Keratinocyte (primary cell): ENCODE results near the gene HGS. TPM values are rescaled to one million over a fixed set of nuclear protein-coding genes. Genes with fewer than 3 reads are reported as not detected.
A peak's percentile ranks its signal among the peaks of the same experiment; 100 is the strongest.

ENCODE experiments used
- DNase-seq: peaks from one replicate; pipeline ENCODE4 v3.0.0-alpha.2; 2011; ENCODE audit warnings: low read depth, missing footprints, low spot score
- FAIRE-seq: peaks from 2 replicates; lab custom pipeline; 2011; peaks lifted over from hg19 to GRCh38; lab: Jason Lieb, UNC
- H2AFZ ChIP-seq: 2 replicates; pipeline ENCODE4 v1.6.0; 2012; ENCODE audit warnings: low read length, control low read depth, inconsistent platforms; ENCODE audit not compliant: control insufficient read depth
- H3K27ac ChIP-seq: 2 replicates; pipeline ENCODE4 v1.5.1; 2011; ENCODE audit warnings: low read length; ENCODE audit not compliant: control insufficient read depth, insufficient read depth
- H3K27me3 ChIP-seq: 3 replicates; pipeline ENCODE4 v1.6.0; 2011; ENCODE audit warnings: low read length; ENCODE audit not compliant: control insufficient read depth, insufficient read depth; ENCODE audit errors: extremely low read depth
- H3K36me3 ChIP-seq, 2 experiments: 2 replicates in 1 of 2; 3 replicates in 1 of 2; pipeline ENCODE4 v1.5.1; 2011; ENCODE audit warnings: low read length in 2 of 2, mild to moderate bottlenecking in 1 of 2; ENCODE audit not compliant: control insufficient read depth in 2 of 2, insufficient read depth in 2 of 2; ENCODE audit errors: extremely low read depth in 1 of 2
- H3K4me1 ChIP-seq: 3 replicates; pipeline ENCODE4 v1.5.1; 2011; ENCODE audit warnings: low read length; ENCODE audit not compliant: control insufficient read depth, insufficient read depth; ENCODE audit errors: extremely low read depth
- H3K4me2 ChIP-seq: 3 replicates; pipeline ENCODE4 v1.6.0; 2011; ENCODE audit warnings: low read depth, low read length; ENCODE audit not compliant: control insufficient read depth, insufficient read depth; ENCODE audit errors: extremely low read depth
- H3K4me3 ChIP-seq, 3 experiments: fragments of 200-600 bp in 1 of 3; sonication (generic) in 1 of 3; 2 replicates in 2 of 3; 3 replicates in 1 of 3; pipeline ENCODE4 v1.5.1; 2011 to 2016; ENCODE audit warnings: low read length in 3 of 3, mild to moderate bottlenecking in 3 of 3, control low read depth in 2 of 3, inconsistent platforms in 1 of 3, low read depth in 1 of 3, mixed read lengths in 1 of 3, mixed run types in 1 of 3, moderate library complexity in 1 of 3; ENCODE audit not compliant: control insufficient read depth in 2 of 3, insufficient read depth in 2 of 3; ENCODE audit errors: extremely low read depth in 1 of 3
- H3K79me2 ChIP-seq: 2 replicates; pipeline ENCODE4 v1.6.0; 2012; ENCODE audit warnings: low read length; ENCODE audit not compliant: control insufficient read depth, insufficient read depth
- H3K9ac ChIP-seq: 3 replicates; pipeline ENCODE4 v1.6.0; 2011; ENCODE audit warnings: low read length; ENCODE audit not compliant: control insufficient read depth, insufficient read depth; ENCODE audit errors: extremely low read depth
- H3K9me1 ChIP-seq: 3 replicates; pipeline ENCODE4 v1.6.0; 2011; ENCODE audit warnings: low read length; ENCODE audit not compliant: control insufficient read depth, insufficient read depth; ENCODE audit errors: extremely low read depth
- H3K9me3 ChIP-seq: 2 replicates; pipeline ENCODE4 v1.5.1; 2012; ENCODE audit warnings: low read depth, low read length; ENCODE audit not compliant: control insufficient read depth
- H4K20me1 ChIP-seq: 3 replicates; pipeline ENCODE4 v1.6.0; 2011; ENCODE audit warnings: low read length; ENCODE audit not compliant: control insufficient read depth, insufficient read depth; ENCODE audit errors: extremely low read depth
- CTCF ChIP-seq, 3 experiments: IDR thresholded peaks in 1 of 3; conservative IDR thresholded peaks in 1 of 3; optimal IDR thresholded peaks in 1 of 3; 2 replicates in 2 of 3; 3 replicates in 1 of 3; pipeline versions ENCODE3 to v1.5.1; 2011; ENCODE audit warnings: low read length in 3 of 3, mild to moderate bottlenecking in 3 of 3, moderate library complexity in 2 of 3, control low read depth in 1 of 3, inconsistent platforms in 1 of 3; ENCODE audit not compliant: insufficient read depth in 2 of 3; ENCODE audit errors: extremely low read depth in 1 of 3
- EZH2 ChIP-seq: IDR thresholded peaks from one replicate; pipeline ENCODE4 v1.6.1; 2012; ENCODE audit warnings: inconsistent platforms, mild to moderate bottlenecking, low read length, moderate library complexity
- dilution Hi-C: fragments of 300-500 bp; cut with MboI; formaldehyde crosslinking; loops from one replicate; pipeline ENCODE4 v1.7.0; 2020; ENCODE audit warnings: low sequenced_read_pairs; ENCODE audit not compliant: extremely low pct_ligation_motif_present
- polyA plus RNA-seq, 5 experiments: library from polyadenylated mRNA; depleted of rRNA in 3 of 5; stranded (reverse) in 3 of 5; stranded (forward) in 1 of 5; unstranded in 1 of 5; fragments of >200 nt; gene quantifications; 1 replicate in 1 of 5; 2 replicates in 3 of 5; 3 replicates in 1 of 5; pipeline versions ENCODE4 v1.2.1 to v1.2.3, GENCODE V29; 2011 to 2012; ENCODE audit warnings: missing spikeins in 2 of 5, low read depth in 1 of 5, low replicate concordance in 1 of 5

Gene HGS
- polyA plus RNA-seq, 1 donor (not counting 4 experiments of a cell fraction or from before 2014, with no cell fraction given), result 79.6 TPM

GRCh38 chr17:81641825-81642489 lies 41.9 kb upstream of the HGS start:
- H3K36me3 ChIP-seq, result peaks cover 0 to 3% of the 10 kb centered on the region in 2 experiments
- no peaks in the 10 kb centered on the region for H3K9me1 ChIP-seq
- H2AFZ ChIP-seq, result peak overlapping the region; percentile 36
- H4K20me1 ChIP-seq, result peaks cover under 1% of the 10 kb centered on the region
- H3K9me3 ChIP-seq, result no peaks in the 10 kb centered on the region
- peak overlapping the region in 1 of 3 experiments; percentile 16 for H3K4me3 ChIP-seq
- H3K27ac ChIP-seq, result peak overlapping the region; percentile 19
- no peaks in the 10 kb centered on the region for H3K79me2 ChIP-seq
- FAIRE-seq (peak; percentile 44), DNase-seq (peak; percentile 69)
- dilution Hi-C loops, result no loop called here
- TF ChIP-seq CTCF (optimal IDR thresholded peaks at IDR 0.05 in 1 of 3, IDR thresholded peaks at IDR 0.05 in 1 of 3, conservative IDR thresholded peaks at IDR 0.05 in 1 of 3; ENCODE audit: extremely low read depth in 1 of 3, insufficient read depth in 2 of 3, low read length in 3 of 3) (no peak), EZH2 (no peak)
- peak overlapping the region; percentile 42 for H3K9ac ChIP-seq
- H3K27me3 ChIP-seq, result peaks cover 4% of the 10 kb centered on the region
- peak overlapping the region; percentile 34 for H3K4me2 ChIP-seq
- H3K4me1 ChIP-seq, result peaks cover 17% of the 10 kb centered on the region

GRCh38 chr17:81644496-81644895 lies 39.3 kb upstream of the HGS start:
- no peaks in the 10 kb centered on the region for H3K79me2 ChIP-seq
- no peak for DNase-seq
- H3K27ac ChIP-seq, result no peak overlapping the region
- peaks cover 12% of the 10 kb centered on the region for H3K4me1 ChIP-seq
- peaks cover 25% of the 10 kb centered on the region for H3K27me3 ChIP-seq
- H3K4me2 ChIP-seq, result no peak overlapping the region
- TF ChIP-seq CTCF (optimal IDR thresholded peaks at IDR 0.05 in 1 of 3, IDR thresholded peaks at IDR 0.05 in 1 of 3, conservative IDR thresholded peaks at IDR 0.05 in 1 of 3; ENCODE audit: extremely low read depth in 1 of 3, insufficient read depth in 2 of 3, low read length in 3 of 3), result no peak
- TF ChIP-seq EZH2, result no peak
- H3K9me3 ChIP-seq, result no peaks in the 10 kb centered on the region
- no peak for FAIRE-seq
- peaks cover 0 to 3% of the 10 kb centered on the region in 2 experiments for H3K36me3 ChIP-seq
- H3K9ac ChIP-seq, result no peak overlapping the region
- H3K4me3 ChIP-seq, result no peak overlapping the region
- dilution Hi-C loops, result no loop called here
- no peak overlapping the region for H2AFZ ChIP-seq
- H3K9me1 ChIP-seq, result no peaks in the 10 kb centered on the region
- peaks cover 4% of the 10 kb centered on the region for H4K20me1 ChIP-seq
